ENCODE data around the gene IHH.

GRCh38 chr2:219037783-219038499 is 22.8 kb downstream of the IHH start:
- TF ChIP-seq POLR2A (IDR thresholded peaks at IDR 0.05), result no peak
- no peak for TF ChIP-seq CTCF (IDR thresholded peaks at IDR 0.05 in 4 of 5, conservative IDR thresholded peaks at IDR 0.05 in 1 of 5)
